ENCODE measurements around the gene SAC3D1.

Gene SAC3D1

GRCh38 chr11:65060913-65061408 lies 20.0 kb downstream of the SAC3D1 start:
- no peak for DNase-seq

GRCh38 chr11:65063532-65063931 lies 22.5 kb downstream of the SAC3D1 start:
- DNase-seq = no peak

GRCh38 chr11:65064847-65065240 lies 23.8 kb downstream of the SAC3D1 start:
- DNase-seq = no peak

- DNase-seq = no peak
Measured at GRCh38 chr11:65065851-65066250, 24.8 kb downstream of the SAC3D1 start.

- DNase-seq = no peak
Measured at GRCh38 chr11:65066315-65066714, 25.3 kb downstream of the SAC3D1 start.

GRCh38 chr11:65066805-65067291 lies 25.8 kb downstream of the SAC3D1 start:
- DNase-seq = no peak

GRCh38 chr11:65067446-65067845 lies 26.4 kb downstream of the SAC3D1 start:
- DNase-seq = no peak

GRCh38 chr11:65069217-65069616 lies 28.2 kb downstream of the SAC3D1 start:
- DNase-seq = no peak

- no peak for DNase-seq
Measured at GRCh38 chr11:65071907-65072630, 31.1 kb downstream of the SAC3D1 start.

- no peak for DNase-seq
Measured at GRCh38 chr11:65072631-65072966, 31.6 kb downstream of the SAC3D1 start.

GRCh38 chr11:65077451-65077850 lies 36.4 kb downstream of the SAC3D1 start:
- DNase-seq = no peak

- DNase-seq = no peak
Measured at GRCh38 chr11:65078151-65078550, 37.1 kb downstream of the SAC3D1 start.

- DNase-seq = no peak
Measured at GRCh38 chr11:65078786-65079342, 37.9 kb downstream of the SAC3D1 start.

GRCh38 chr11:65083134-65083833 lies 42.3 kb downstream of the SAC3D1 start:
- no peak for DNase-seq

- DNase-seq = peak; percentile 67
Measured at GRCh38 chr11:65083834-65084597, 43.0 kb downstream of the SAC3D1 start, which contains the start of the genes CDCA5 and ZFPL1. TSS of gene CDCA5 (minus strand) at chr11:65084040. CDS start at chr11:65083978, 62 bp downstream. TSS of gene ZFPL1 (plus strand) at chr11:65084222. CDS start at chr11:65084699, 477 bp downstream.

- DNase-seq = no peak
Measured at GRCh38 chr11:65084598-65085375, 43.8 kb downstream of the SAC3D1 start.

- no peak for DNase-seq
Measured at GRCh38 chr11:65085446-65085845, 44.4 kb downstream of the SAC3D1 start.

- DNase-seq = no peak
Measured at GRCh38 chr11:65086809-65087208, 45.8 kb downstream of the SAC3D1 start.

- DNase-seq = no peak
Measured at GRCh38 chr11:65087216-65087615, 46.2 kb downstream of the SAC3D1 start.

- DNase-seq = no peak
Measured at GRCh38 chr11:65087827-65088226, 46.8 kb downstream of the SAC3D1 start.

- no peak for DNase-seq
Measured at GRCh38 chr11:65089621-65090020, 48.6 kb downstream of the SAC3D1 start.

- DNase-seq = no peak
Measured at GRCh38 chr11:65090628-65091027, 49.6 kb downstream of the SAC3D1 start.

Data from cortex of kidney (tissue), 1 donor.